Left renal cortex interstitium (tissue), 4 donors: ENCODE data around the gene PRDM10. TPM values are rescaled to one million over a fixed set of nuclear protein-coding genes. Genes with fewer than 3 reads are reported as not detected.

Source experiments
- DNase-seq, 4 donors: peaks; one replicate each; pipeline ENCODE4 v3.0.0-alpha.2; 2013; ENCODE audit warnings: low read depth in 4 of 4, low spot score in 2 of 4, missing footprints in 1 of 4
- polyA plus RNA-seq, 4 donors: library from polyadenylated mRNA; unstranded; fragments of 120-200 nt; gene quantifications; one replicate each; pipeline ENCODE4 v1.2.1, GENCODE V29; 2013; ENCODE audit not compliant: insufficient read length in 4 of 4

PRDM10 gene
- polyA plus RNA-seq, 4 donors = 8.1 to 12.4 (median 9.6) TPM

GRCh38 chr11:129950101-129951091 lies 52.2 kb downstream of the PRDM10 start:
- no peak for DNase-seq

DNA sequence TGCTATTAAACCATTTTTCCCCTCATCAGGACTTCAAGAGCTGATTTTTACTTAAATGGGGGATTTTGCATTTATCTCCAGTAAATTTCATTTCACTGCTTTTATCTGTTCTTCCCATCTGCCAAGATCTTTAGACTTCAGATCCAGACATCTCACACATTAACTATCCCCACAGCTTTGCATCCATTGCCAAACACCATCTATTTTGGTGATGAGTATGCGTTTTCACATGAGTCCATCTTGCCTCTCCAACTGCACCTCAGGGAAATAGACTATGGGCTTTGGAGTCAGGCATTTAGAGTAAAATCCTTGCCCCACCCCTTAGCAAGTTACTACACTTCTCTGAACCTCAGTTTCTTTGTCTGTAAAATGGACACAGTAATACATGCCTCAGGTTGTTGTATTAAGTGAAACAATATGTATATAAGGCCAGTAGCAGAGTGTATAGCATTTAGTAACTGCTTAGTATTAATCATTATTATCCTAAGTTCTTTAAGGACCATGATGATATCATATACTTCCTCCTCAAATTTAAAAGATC lies 53.6 kb downstream of the PRDM10 start:
- no peak for DNase-seq

GRCh38 chr11:129947474-129947873 lies 55.2 kb downstream of the PRDM10 start:
- DNase-seq = no peak

DNA sequence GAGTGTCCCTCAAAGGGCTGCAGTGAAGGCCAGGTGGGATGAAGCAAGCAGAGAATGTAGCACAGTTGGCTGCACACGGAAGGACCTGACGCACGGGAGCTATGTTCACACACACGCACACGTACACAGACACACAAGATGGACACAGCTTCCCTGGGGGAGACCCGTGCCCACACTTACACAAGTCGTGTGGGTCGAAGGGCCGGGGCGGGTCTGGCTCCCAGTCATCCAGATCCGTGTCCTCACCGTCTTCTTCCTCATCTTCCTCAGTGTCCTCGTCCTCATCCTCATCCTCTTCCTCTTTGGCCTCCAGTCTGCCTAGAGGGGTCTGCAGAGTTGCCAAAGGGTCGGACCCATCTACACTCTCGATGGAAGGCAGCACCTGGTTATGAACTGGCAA lies 55.7 kb downstream of the PRDM10 start:
- no peak for DNase-seq

GRCh38 chr11:129946256-129946655 lies 56.4 kb downstream of the PRDM10 start:
- DNase-seq = no peak

- DNase-seq = no peak
These were observed 57.3 kb downstream of the PRDM10 start for GRCh38 chr11:129945373-129945772.

DNA sequence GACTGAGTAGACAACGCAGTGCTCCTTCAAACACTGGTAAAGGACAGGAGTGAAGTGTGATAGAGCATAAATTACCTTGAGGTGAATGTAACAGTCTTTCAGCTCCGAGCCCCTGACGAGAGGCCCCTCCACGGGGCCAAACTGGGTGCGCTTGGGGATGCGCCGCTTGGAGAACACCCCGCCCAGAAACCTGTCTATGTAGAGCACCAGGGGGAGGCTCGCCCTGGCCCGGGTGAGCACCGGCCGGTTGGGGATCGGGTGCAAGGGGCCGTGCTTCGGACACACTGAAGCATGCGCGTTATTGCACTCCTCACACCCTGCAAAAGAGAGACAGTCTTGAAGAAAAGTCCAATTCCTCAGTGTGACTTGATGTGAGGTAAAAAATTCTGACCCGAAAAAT lies 57.9 kb downstream of the PRDM10 start:
- no peak for DNase-seq

DNA sequence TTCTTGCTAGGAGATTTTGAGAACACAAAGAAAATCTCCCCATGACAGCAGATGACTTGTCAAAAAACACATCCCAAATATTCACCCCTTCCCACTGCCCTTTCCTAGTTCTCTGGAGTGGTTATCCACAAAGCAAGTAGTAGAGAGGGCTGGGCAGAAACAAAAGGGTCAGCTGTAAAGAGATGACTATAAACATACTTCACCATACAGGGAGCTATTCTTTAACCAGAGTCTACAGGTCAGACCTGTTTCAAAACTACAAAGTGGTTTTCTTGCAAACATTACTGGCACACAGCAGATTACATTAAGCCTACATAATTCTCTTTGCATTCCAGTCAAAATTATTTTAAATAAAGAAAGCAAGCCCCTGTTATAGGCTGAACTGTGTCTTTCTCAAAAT lies 59.6 kb downstream of the PRDM10 start:
- DNase-seq = no peak

DNA sequence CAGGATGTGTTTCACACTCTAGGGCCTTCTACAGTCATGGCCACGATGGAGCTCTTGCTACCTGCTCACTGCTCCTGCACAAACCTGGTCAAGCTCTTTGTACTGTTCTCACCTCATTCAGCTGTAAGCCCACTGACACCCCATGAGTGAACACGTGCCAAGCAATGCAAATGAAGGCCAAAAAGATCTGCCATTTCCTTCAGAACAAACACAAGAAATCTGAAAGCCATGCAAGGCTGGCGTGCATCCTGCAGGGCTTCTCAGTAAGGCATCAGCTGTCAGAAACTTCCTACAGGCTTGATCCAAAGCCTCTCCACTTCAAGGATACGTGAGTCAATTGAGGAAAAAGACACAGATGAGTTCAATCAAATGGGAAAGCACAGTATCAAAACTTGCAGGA lies 63.1 kb downstream of the PRDM10 start:
- no peak for DNase-seq

DNA sequence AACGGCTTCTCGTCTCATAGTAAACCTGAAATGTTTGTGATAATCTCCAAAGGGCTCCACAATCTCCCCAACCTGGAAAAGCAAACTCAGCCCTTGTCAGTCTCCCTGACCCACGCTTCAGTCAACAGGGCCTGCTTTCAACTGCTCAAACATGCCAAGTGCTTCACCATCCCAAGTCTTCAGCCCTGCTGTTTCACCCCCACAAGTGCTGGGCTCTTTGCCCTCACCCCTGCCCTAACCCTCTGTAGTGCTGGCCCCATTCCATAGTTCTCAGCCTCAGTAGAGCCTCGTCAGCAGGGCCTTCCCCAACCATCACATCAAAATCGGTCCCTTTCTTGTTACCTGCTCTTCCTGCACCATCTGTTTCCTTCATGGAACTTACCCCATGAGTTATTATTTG lies 63.9 kb downstream of the PRDM10 start:
- DNase-seq = no peak

GRCh38 chr11:129937592-129938238 lies 64.9 kb downstream of the PRDM10 start:
- DNase-seq = no peak

DNA sequence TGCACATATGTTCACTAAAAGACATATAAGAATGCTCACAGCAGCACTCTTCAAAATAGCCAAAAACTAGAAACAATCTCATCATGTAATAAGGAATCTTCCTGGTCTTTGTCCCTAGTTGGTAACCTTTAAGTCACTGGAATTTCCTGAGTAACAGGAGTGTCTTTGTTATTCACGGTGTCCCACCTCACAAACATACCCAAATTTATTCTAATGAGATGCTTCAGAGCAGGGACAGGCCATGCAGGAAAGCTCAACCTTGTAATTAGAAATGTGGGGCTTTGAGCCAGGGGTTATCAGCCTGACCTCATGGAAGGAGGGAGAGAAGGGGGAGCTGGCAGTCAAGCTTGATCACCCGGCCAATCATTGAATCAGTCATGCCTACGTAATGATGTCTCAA lies 66.9 kb downstream of the PRDM10 start:
- no peak for DNase-seq

GRCh38 chr11:129933891-129934290 lies 68.7 kb downstream of the PRDM10 start:
- DNase-seq = no peak

DNA sequence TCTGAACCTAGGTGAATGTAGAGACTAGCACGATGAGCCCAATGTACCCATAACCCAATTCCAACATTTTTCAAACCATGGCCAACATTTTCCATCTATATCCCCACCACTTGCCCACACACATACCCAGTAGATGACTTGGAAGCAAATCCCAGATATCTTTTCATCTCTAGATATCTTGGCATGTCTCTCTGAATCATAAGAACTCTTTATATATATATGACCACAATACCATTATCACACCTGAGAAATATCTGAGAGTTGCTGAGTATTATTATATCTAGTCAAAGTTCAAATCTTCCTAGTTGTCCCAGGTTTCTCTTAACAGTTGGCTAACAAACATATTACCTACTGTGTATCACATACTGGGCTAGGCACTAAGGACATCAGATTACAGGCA lies 69.4 kb downstream of the PRDM10 start:
- no peak for DNase-seq

DNA sequence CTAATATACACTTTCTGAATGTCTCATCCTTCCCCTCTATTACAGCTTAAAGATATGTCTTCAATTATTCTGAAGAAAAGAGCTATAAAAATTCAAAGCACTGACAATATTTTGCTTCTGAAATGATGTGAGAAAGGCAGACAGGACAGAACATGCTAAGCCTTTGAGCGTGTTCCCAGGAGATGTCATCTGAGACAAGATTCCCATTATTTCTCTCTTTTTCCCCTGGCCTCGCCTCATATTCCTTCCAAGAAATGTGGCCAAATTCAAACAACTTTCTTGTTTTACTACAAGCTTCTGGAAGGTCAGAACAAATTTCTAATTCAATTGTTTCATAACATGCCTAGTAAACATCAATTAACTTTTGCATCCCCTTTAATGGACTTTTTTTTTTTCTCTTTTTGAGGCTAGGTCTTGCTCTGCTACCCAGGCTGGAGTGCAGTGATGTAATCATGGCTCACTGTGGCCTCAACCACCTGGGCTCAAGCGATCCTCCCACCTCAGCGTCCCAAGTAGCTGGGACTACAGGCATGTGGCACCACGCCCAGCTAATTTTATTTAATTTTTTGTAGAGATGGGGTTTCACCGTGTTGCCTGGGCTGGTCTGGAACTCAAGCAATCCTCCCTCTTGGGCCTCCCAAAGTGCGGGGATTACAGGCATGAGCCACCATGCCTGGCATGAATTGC lies 70.1 kb downstream of the PRDM10 start:
- DNase-seq = no peak

- DNase-seq = no peak
These were observed 71.9 kb downstream of the PRDM10 start for GRCh38 chr11:129930743-129931142.

DNA sequence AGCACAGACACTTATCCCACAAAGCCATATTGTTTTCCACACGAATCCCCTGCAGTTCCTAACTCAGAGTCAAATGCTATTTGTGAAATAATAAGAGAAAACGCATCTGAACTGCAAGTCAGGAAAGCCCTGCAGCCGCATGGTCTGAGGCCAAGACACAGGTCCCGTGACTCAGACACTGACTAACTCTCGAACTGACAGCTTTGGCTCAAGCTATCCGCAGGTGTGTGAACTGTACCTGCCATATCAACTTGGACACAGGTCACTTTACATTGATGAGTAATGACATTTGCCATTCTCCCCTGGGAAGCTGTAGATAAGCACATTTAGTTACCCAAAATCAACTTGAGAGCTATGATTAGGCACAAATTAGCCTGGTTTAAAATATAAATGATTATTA lies 72.3 kb downstream of the PRDM10 start:
- DNase-seq = no peak

DNA sequence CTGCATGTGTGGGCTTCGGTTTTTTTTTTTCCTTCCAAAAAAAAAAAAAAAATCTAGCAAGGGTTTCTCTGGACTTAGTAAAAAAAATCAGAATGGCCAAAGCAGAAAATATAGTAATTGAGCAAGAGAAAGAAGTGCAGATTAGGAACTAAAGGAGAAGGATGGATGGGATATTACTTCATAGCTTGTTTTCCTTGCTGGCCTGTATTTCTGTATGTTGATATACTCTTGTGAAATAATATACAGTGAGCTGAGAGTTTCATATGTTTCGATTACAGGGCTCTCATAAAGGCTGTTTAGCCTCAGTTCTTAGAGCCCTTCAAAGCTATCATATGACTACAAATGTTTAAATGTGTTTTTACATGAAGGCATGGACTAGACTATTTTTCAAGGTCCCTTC lies 72.9 kb downstream of the PRDM10 start:
- DNase-seq = no peak

GRCh38 chr11:129928923-129929692 lies 73.5 kb downstream of the PRDM10 start:
- no peak for DNase-seq

GRCh38 chr11:129922674-129923073 lies 80.0 kb downstream of the PRDM10 start:
- DNase-seq = no peak
